Measurements from ENCODE around the gene TRAF3.

DNA sequence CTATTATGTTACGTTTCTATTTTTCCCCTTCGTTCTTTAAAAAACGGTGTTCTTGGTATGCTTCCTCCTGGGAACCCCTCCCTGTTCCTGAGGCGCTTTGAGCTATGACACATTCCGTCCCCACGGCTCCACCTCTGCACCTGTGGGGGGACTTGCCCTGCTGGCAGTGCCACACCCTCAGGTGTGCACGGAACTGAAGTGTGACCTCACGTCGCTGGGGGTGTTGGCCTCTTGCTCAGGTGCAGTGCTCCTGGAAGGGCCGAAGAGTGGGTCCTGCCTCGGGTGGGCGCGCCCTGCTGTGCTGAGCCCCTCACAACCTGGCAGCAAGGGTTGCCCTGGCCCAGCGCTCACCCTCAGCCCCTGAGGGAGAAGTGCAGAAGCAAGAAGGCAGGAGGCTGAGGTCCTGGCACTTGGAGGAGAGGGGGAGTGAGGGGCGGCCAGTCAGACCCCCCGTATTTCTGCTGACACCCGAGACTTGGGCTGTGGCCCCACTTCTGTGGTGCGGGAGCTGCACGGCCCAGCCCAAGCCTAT is 150.2 kb downstream of the TRAF3 start:
- TF ChIP-seq, protein P1, sequence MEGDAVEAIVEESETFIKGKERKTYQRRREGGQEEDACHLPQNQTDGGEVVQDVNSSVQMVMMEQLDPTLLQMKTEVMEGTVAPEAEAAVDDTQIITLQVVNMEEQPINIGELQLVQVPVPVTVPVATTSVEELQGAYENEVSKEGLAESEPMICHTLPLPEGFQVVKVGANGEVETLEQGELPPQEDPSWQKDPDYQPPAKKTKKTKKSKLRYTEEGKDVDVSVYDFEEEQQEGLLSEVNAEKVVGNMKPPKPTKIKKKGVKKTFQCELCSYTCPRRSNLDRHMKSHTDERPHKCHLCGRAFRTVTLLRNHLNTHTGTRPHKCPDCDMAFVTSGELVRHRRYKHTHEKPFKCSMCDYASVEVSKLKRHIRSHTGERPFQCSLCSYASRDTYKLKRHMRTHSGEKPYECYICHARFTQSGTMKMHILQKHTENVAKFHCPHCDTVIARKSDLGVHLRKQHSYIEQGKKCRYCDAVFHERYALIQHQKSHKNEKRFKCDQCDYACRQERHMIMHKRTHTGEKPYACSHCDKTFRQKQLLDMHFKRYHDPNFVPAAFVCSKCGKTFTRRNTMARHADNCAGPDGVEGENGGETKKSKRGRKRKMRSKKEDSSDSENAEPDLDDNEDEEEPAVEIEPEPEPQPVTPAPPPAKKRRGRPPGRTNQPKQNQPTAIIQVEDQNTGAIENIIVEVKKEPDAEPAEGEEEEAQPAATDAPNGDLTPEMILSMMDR (IDR thresholded peaks at IDR 0.05; ENCODE audit: low read length): no peak
- TF ChIP-seq EZH2 (IDR thresholded peaks at IDR 0.05; ENCODE audit: borderline replicate concordance, low read length): no peak

All from OCI-LY1 (cell line).